C4-2B (cell line): ENCODE data around the gene ZDHHC22.

ENCODE experiments used
- ZFX ChIP-seq: fragments of 450-650 bp; IDR thresholded peaks from 2 replicates; pipeline ENCODE4 v1.6.1; 2017
- TF ChIP-seq, protein P1 (sequence below): fragments of 450-650 bp; conservative IDR thresholded peaks from 2 replicates; pipeline ENCODE4 v1.5.1; 2017; ENCODE audit warnings: mild to moderate bottlenecking

GRCh38 chr14:77139540-77140358 is 1.8 kb downstream of the ZDHHC22 start:
- TF ChIP-seq, protein P1, sequence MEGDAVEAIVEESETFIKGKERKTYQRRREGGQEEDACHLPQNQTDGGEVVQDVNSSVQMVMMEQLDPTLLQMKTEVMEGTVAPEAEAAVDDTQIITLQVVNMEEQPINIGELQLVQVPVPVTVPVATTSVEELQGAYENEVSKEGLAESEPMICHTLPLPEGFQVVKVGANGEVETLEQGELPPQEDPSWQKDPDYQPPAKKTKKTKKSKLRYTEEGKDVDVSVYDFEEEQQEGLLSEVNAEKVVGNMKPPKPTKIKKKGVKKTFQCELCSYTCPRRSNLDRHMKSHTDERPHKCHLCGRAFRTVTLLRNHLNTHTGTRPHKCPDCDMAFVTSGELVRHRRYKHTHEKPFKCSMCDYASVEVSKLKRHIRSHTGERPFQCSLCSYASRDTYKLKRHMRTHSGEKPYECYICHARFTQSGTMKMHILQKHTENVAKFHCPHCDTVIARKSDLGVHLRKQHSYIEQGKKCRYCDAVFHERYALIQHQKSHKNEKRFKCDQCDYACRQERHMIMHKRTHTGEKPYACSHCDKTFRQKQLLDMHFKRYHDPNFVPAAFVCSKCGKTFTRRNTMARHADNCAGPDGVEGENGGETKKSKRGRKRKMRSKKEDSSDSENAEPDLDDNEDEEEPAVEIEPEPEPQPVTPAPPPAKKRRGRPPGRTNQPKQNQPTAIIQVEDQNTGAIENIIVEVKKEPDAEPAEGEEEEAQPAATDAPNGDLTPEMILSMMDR: peak; percentile 79
- no peak for TF ChIP-seq ZFX
